Spleen (tissue), 7 donors: ENCODE measurements around the gene LY86.

ENCODE experiments used
- CTCF ChIP-seq, 11 experiments: fragments of 200-600 bp in 7 of 11; fragments of 450-650 bp in 4 of 11; sonication (generic) in 4 of 11; IDR thresholded peaks in 8 of 11; conservative IDR thresholded peaks in 3 of 11; 1 replicate in 7 of 11; 2 replicates in 4 of 11; pipeline versions ENCODE4 v1.4.0 to v1.8.0; 2016 to 2021; ENCODE audit warnings: antibody characterized with exemption in 11 of 11, inconsistent platforms in 4 of 11, mild to moderate bottlenecking in 1 of 11
- POLR2A ChIP-seq, 3 donors: fragments of 450-650 bp; IDR thresholded peaks; one replicate each; pipeline ENCODE4 v1.5.1; 2017; ENCODE audit warnings: antibody characterized with exemption in 3 of 3, mild to moderate bottlenecking in 1 of 3
- POLR2AphosphoS5 ChIP-seq, 3 donors: sonication (generic); formaldehyde crosslinking; IDR thresholded peaks; one replicate each; pipeline ENCODE4 v1.5.1; 2017; ENCODE audit warnings: antibody characterized with exemption in 3 of 3
- donor health status: DM: no; HTN: no; CAD: no; lungs with moderate emphysema.
- donor health status: DM: no; HTN: no; CAD: no.
- donor health status: DM: no; HTN: no; CAD: no.

GRCh38 chr6:6688951-6689350, 100.4 kb downstream of the LY86 start:
- TF ChIP-seq POLR2A (IDR thresholded peaks at IDR 0.05) = no peak
- TF ChIP-seq CTCF (IDR thresholded peaks at IDR 0.05 in 8 of 11, conservative IDR thresholded peaks at IDR 0.05 in 3 of 11) = no peak
- no peak for TF ChIP-seq POLR2AphosphoS5 (IDR thresholded peaks at IDR 0.05)
